Astrocyte (in vitro differentiated cells and primary cell): ENCODE results near the gene RMI2. TPM values are rescaled to one million over a fixed set of nuclear protein-coding genes. Genes with fewer than 3 reads are reported as not detected.

Experiments
- DNase-seq: peaks from one replicate; pipeline ENCODE4 v3.0.0-alpha.2; 2010; ENCODE audit warnings: low read depth
- FAIRE-seq: peaks from 2 replicates; lab custom pipeline; 2011; peaks lifted over from hg19 to GRCh38; lab: Jason Lieb, UNC
- H2AFZ ChIP-seq: 2 replicates; pipeline ENCODE4 v1.6.0; 2012; ENCODE audit warnings: low read depth, low read length, inconsistent platforms
- H3K27ac ChIP-seq: 2 replicates; pipeline ENCODE4 v1.5.1; 2011; ENCODE audit warnings: low read depth, low read length, inconsistent platforms
- H3K27me3 ChIP-seq: 2 replicates; pipeline ENCODE4 v1.6.0; 2011; ENCODE audit warnings: low read length, inconsistent platforms; ENCODE audit not compliant: insufficient read depth
- H3K36me3 ChIP-seq: 2 replicates; pipeline ENCODE4 v1.5.1; 2011; ENCODE audit warnings: low read length, inconsistent platforms; ENCODE audit not compliant: insufficient read depth
- H3K4me1 ChIP-seq: 2 replicates; pipeline ENCODE4 v1.5.1; 2011; ENCODE audit warnings: low read length, inconsistent platforms; ENCODE audit not compliant: insufficient read depth
- H3K4me2 ChIP-seq: 2 replicates; pipeline ENCODE4 v1.6.0; 2012; ENCODE audit warnings: low read length, inconsistent platforms
- H3K4me3 ChIP-seq: 2 replicates; pipeline ENCODE4 v1.5.1; 2011; ENCODE audit warnings: low read depth, mild to moderate bottlenecking, low read length, inconsistent platforms; ENCODE audit not compliant: insufficient read depth
- H3K79me2 ChIP-seq: 2 replicates; pipeline ENCODE4 v1.6.0; 2012; ENCODE audit warnings: mild to moderate bottlenecking, low read length, inconsistent platforms; ENCODE audit not compliant: insufficient read depth
- H3K9ac ChIP-seq: 2 replicates; pipeline ENCODE4 v1.6.0; 2012; ENCODE audit warnings: mild to moderate bottlenecking, low read length, inconsistent platforms
- H3K9me3 ChIP-seq: 2 replicates; pipeline ENCODE4 v1.5.1; 2012; ENCODE audit warnings: low read depth, mild to moderate bottlenecking, low read length, inconsistent platforms; ENCODE audit not compliant: insufficient read depth
- H4K20me1 ChIP-seq: 2 replicates; pipeline ENCODE4 v1.6.0; 2012; ENCODE audit warnings: low read length, inconsistent platforms; ENCODE audit not compliant: insufficient read depth
- H3K27ac Mint-ChIP-seq: one replicate; pipeline ENCODE4 v1.8.0; 2021; ENCODE audit warnings: mild to moderate bottlenecking, mixed read lengths; ENCODE audit not compliant: unreplicated experiment
- H3K27me3 Mint-ChIP-seq: one replicate; pipeline ENCODE4 v1.8.0; 2021; ENCODE audit warnings: low read depth, mixed read lengths; ENCODE audit not compliant: unreplicated experiment
- H3K36me3 Mint-ChIP-seq: one replicate; pipeline ENCODE4 v1.8.0; 2021; ENCODE audit warnings: low read depth, mixed read lengths; ENCODE audit not compliant: unreplicated experiment
- H3K4me1 Mint-ChIP-seq: one replicate; pipeline ENCODE4 v1.8.0; 2021; ENCODE audit warnings: low read depth, mixed read lengths; ENCODE audit not compliant: unreplicated experiment
- H3K4me3 Mint-ChIP-seq: one replicate; pipeline ENCODE4 v1.8.0; 2021; ENCODE audit warnings: mild to moderate bottlenecking, moderate library complexity, mixed read lengths; ENCODE audit not compliant: unreplicated experiment
- H3K9me3 Mint-ChIP-seq: one replicate; pipeline ENCODE4 v1.8.0; 2021; ENCODE audit warnings: mild to moderate bottlenecking, mixed read lengths; ENCODE audit not compliant: unreplicated experiment
- CTCF ChIP-seq: IDR thresholded peaks from 2 replicates; pipeline ENCODE4 v1.5.1; 2011; ENCODE audit warnings: low read depth, mild to moderate bottlenecking, inconsistent platforms, low read length, moderate library complexity; ENCODE audit not compliant: insufficient read depth
- EZH2 ChIP-seq: IDR thresholded peaks from 2 replicates; pipeline ENCODE4 v1.6.1; 2012; ENCODE audit warnings: mild to moderate bottlenecking, low read length, inconsistent platforms; ENCODE audit not compliant: insufficient read depth
- total RNA-seq: library from RNA; stranded (reverse); gene quantifications from 2 replicates; pipeline ENCODE4 v1.2.1, GENCODE V29; 2021

RMI2 gene
- total RNA-seq, 1 donor from 2014 or later: 7.8 TPM

GRCh38 chr16:11318817-11319216 lies 26.4 kb upstream of the RMI2 start:
- Histone ChIP-seq H3K4me1 (peaks cover 29% of the 10 kb centered on the region), H3K27ac (no peak overlapping the region), H3K79me2 (no peaks in the 10 kb centered on the region), H3K36me3 (no peaks in the 10 kb centered on the region), H3K27me3 (no peaks in the 10 kb centered on the region), H3K9ac (no peak overlapping the region), H2AFZ (no peak overlapping the region), H4K20me1 (no peaks in the 10 kb centered on the region), H3K9me3 (no peaks in the 10 kb centered on the region), H3K4me2 (no peak overlapping the region), H3K4me3 (no peak overlapping the region)
- TF ChIP-seq CTCF: no peak
- TF ChIP-seq EZH2: no peak
- no peak for FAIRE-seq
- Mint-ChIP-seq H3K4me3 (no peak overlapping the region), H3K9me3 (no peaks in the 10 kb centered on the region), H3K27ac (no peak overlapping the region), H3K27me3 (no peaks in the 10 kb centered on the region), H3K4me1 (peaks cover 33% of the 10 kb centered on the region), H3K36me3 (no peaks in the 10 kb centered on the region)
- no peak for DNase-seq

GRCh38 chr16:11319529-11320146 lies 25.6 kb upstream of the RMI2 start:
- TF ChIP-seq EZH2 (no peak), CTCF (no peak)
- no peaks in the 10 kb centered on the region for H3K9me3 ChIP-seq
- no peak overlapping the region for H3K27ac ChIP-seq
- Mint-ChIP-seq H3K27ac (no peak overlapping the region), H3K27me3 (peaks cover under 1% of the 10 kb centered on the region), H3K4me3 (no peak overlapping the region), H3K36me3 (no peaks in the 10 kb centered on the region), H3K4me1 (peaks cover 26% of the 10 kb centered on the region), H3K9me3 (no peaks in the 10 kb centered on the region)
- DNase-seq: no peak
- H3K4me1 ChIP-seq: peaks cover 21% of the 10 kb centered on the region
- H3K27me3 ChIP-seq: no peaks in the 10 kb centered on the region
- FAIRE-seq: no peak
- no peaks in the 10 kb centered on the region for H3K36me3 ChIP-seq
- H3K9ac ChIP-seq: no peak overlapping the region
- H3K79me2 ChIP-seq: no peaks in the 10 kb centered on the region
- H2AFZ ChIP-seq: no peak overlapping the region
- no peak overlapping the region for H3K4me2 ChIP-seq
- no peak overlapping the region for H3K4me3 ChIP-seq
- no peaks in the 10 kb centered on the region for H4K20me1 ChIP-seq

- H3K36me3 Mint-ChIP-seq: no peaks in the 10 kb centered on the region
- Histone ChIP-seq H3K27me3 (no peaks in the 10 kb centered on the region), H3K4me1 (peaks cover 17% of the 10 kb centered on the region), H3K4me2 (no peak overlapping the region), H4K20me1 (no peaks in the 10 kb centered on the region), H3K4me3 (no peak overlapping the region), H3K9ac (no peak overlapping the region), H3K27ac (no peak overlapping the region), H2AFZ (no peak overlapping the region), H3K79me2 (no peaks in the 10 kb centered on the region), H3K9me3 (no peaks in the 10 kb centered on the region), H3K36me3 (no peaks in the 10 kb centered on the region)
- no peak for DNase-seq
- H3K4me3 Mint-ChIP-seq: no peak overlapping the region
- FAIRE-seq: no peak
- TF ChIP-seq CTCF (no peak), EZH2 (no peak)
- H3K27me3 Mint-ChIP-seq: peaks cover 5% of the 10 kb centered on the region
- no peak overlapping the region for H3K27ac Mint-ChIP-seq
- no peaks in the 10 kb centered on the region for H3K9me3 Mint-ChIP-seq
- peaks cover 23% of the 10 kb centered on the region for H3K4me1 Mint-ChIP-seq
These were observed 25.1 kb upstream of the RMI2 start for GRCh38 chr16:11320170-11320569.
